ENCODE measurements around the gene GATA6.

The GATA6 gene

GRCh38 chr18:22169011-22169888, at the start of gene GATA6:
Gene GATA6 (plus strand): TSS chr18:22169589. CDS start chr18:22171145, 1,556 bp downstream.
- DNase-seq (ENCODE audit: low read depth in 3 of 3): no peak

GRCh38 chr18:22124970-22125369, 44.4 kb upstream of the GATA6 start:
- DNase-seq (ENCODE audit: low read depth in 3 of 3): no peak

DNA sequence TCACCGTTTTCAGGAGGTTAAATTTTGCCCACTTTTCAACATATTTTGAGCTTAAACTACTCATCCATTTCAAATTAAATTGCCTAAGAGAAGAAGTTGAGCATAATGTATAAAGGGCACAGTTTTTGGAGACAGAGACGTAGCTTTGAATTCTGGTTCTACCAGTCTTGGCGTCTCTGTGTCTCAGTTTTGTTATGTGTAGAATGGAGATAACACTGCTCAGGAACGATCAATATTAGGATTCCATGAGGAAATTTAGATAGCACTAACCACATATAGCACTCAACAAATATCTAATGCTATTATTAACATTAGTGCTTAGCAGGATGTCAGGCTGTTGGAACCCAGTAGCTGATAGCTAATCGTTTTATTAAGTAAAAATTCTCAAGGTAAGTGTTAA, 40.4 kb upstream of the GATA6 start:
- no peak for DNase-seq (ENCODE audit: low read depth in 3 of 3)

DNA sequence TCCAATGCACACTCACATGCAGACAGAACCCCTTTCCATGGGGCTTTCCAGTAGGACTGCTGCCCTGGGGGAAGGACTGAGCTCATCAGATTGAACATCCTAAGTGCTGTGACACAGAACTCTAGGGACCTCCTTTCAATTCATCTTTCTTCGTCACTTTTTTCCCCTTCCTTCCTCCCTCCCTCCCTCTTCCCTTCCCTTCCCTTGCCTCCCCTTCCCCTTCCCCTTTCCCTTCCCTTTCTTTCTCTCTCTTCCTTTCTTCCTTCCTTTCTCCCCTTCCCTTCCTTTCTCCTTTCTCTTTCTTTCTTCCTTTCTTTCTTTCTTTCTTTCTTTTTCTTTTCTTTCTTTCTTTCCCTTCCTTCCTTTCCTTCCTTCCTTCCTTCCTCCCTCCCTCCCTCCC, 39.6 kb upstream of the GATA6 start:
- no peak for DNase-seq (ENCODE audit: low read depth in 3 of 3)

GRCh38 chr18:22132258-22132657, 37.1 kb upstream of the GATA6 start:
- DNase-seq (ENCODE audit: low read depth in 3 of 3): no peak

DNA sequence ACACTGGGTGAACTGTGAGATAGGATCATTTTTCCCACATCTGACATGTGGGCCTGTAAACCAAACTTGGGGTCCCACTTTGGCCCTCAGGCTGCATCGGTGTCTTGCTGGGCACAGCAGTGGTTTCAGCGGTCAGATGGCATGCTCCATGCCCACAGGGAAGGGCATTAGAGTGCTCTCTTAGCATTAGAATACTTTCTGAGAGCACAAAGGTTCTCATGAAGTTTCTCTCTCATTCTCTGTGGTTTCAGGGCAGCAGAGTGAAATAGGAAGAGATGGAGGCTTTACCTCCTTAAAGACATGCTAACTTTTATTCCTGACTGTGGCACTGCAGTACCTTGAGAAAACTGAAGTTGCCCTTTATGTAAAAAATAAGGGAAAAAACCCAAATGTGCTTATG, 36.6 kb upstream of the GATA6 start:
- no peak for DNase-seq (ENCODE audit: low read depth in 3 of 3)

DNA sequence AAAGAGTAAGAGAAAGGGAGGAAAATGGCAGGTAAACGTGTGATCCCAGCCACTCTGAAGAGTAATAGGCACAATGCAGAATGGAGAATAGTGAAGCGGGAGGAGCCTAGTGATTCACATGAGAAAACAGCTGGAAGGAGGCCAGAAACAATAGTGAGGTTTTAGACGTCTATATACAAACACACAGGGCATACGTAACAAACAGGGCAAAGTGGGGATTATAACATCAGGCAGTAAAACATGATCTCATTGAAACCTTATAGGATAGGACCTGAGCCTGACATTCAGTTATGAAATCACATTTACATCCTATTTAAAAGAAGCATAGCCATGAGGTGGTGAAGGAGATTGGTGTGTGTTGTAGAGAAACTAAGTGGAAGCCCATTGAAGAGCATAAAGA, 33.0 kb upstream of the GATA6 start:
- DNase-seq (ENCODE audit: low read depth in 3 of 3): no peak

- DNase-seq (ENCODE audit: low read depth in 3 of 3): no peak
Measured at GRCh38 chr18:22141211-22141610, 28.2 kb upstream of the GATA6 start.

DNA sequence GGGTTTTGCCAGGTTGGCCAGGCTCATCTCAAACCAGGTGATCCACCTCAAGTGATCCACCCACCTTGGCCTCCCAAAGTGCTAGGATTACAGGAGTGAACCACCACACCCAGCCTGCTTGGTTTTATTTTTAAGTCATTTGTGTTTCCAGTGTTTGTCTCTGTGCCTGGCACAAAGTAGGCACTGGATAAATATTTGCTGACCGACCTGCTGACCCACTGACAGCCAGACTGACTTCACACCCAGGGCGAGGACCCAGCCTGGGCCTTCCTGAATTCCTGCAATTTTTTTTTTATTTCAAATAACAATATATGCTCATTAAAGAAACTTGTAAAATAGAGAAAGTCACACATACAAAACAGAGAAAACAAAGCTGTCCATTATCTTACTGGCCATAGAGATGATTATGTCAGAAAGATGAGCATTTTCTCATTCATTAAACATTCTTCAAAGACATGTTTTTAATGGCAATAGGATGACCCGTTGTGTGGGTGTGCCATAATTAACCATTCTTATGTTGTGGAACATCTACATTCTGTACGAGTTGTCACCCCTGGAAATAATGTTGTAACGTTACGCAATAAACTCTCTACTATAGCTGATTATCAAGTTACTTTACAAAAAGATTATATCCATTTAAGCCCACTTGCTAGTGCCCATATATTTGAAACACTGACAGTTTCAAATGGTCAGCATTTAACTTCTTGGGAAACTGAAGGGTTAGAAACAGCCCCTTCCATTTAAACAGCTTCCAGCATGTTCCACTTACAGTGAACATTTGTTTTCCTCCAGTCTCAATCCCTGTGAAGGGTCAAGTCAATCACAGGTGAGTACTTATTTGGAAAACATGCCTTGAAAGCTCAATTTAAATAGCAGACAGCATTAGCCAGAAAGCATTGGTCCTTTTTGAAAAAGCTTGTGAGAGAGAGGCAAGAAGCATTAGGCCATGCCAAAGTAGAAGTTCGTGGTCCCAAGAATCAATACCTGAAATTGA, 25.7 kb upstream of the GATA6 start:
- no peak for DNase-seq (ENCODE audit: low read depth in 3 of 3)

- no peak for DNase-seq (ENCODE audit: low read depth in 3 of 3)
Measured at GRCh38 chr18:22145160-22145559, 24.2 kb upstream of the GATA6 start.

DNA sequence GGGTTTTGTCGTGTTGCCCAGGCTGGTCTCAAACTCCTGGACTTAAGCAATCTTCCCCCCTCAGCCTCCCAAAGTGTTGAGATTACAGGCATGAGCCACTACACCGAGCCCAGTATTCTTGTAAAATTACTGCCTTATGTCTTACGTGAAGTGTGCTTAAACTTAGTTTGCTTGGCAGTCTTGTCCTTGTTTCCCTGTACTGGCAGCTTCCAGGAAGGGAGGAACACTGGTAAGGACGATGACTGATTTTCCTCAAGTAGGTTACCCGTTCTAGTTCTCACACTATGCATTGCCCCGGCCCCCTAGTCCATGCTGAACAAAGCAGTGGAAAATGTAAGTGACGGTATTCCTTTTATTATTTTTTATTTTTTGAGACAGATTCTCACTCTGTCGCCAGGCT, 19.7 kb upstream of the GATA6 start:
- DNase-seq (ENCODE audit: low read depth in 3 of 3): no peak

DNA sequence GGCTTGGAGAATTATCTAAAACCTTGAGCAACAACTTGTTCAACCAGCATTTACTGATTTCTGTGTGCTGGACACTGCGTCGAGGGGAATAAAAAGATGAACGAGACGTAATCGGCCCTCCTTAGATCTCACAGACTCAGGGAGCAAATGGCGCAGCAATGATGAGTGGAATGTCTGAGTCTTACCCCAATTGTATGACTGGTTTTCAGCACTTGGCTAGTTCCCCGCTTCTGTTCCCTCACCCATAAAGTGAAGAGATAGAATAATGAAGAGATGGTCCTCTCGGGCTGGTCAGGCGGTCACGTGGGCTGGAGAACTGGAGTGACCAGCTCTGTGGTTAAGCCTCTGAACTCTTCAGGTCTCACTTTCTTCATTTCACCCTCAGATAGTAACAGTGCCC, 17.3 kb upstream of the GATA6 start:
- no peak for DNase-seq (ENCODE audit: low read depth in 3 of 3)

GRCh38 chr18:22153428-22153827, 16.0 kb upstream of the GATA6 start:
- no peak for DNase-seq (ENCODE audit: low read depth in 3 of 3)

- DNase-seq (ENCODE audit: low read depth in 3 of 3): no peak
Measured at GRCh38 chr18:22155584-22155983, 13.8 kb upstream of the GATA6 start.

DNA sequence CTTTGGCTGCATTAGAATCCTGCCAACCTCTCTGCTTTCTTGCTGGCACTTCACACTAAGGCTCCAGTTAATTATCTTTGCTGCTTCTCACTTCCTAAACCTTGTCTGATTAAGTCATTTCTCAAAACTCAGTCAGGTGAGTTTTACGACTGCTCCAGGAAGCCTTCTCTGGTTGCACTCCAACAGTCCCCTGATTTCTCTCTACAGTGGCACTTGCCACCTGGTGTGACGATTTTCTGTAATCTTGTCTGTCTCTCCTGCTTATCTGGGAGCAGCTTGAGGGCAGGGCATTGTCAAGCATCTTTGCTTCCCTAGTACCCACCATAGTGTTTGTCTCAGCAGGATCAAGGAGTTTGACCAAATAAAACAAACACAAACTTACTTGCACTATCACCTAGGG, 10.4 kb upstream of the GATA6 start:
- no peak for DNase-seq (ENCODE audit: low read depth in 3 of 3)

- DNase-seq (ENCODE audit: low read depth in 3 of 3): no peak
Measured at GRCh38 chr18:22161090-22161489, 8.3 kb upstream of the GATA6 start.

- no peak for DNase-seq (ENCODE audit: low read depth in 3 of 3)
Measured at GRCh38 chr18:22163416-22164161, 5.8 kb upstream of the GATA6 start.

DNA sequence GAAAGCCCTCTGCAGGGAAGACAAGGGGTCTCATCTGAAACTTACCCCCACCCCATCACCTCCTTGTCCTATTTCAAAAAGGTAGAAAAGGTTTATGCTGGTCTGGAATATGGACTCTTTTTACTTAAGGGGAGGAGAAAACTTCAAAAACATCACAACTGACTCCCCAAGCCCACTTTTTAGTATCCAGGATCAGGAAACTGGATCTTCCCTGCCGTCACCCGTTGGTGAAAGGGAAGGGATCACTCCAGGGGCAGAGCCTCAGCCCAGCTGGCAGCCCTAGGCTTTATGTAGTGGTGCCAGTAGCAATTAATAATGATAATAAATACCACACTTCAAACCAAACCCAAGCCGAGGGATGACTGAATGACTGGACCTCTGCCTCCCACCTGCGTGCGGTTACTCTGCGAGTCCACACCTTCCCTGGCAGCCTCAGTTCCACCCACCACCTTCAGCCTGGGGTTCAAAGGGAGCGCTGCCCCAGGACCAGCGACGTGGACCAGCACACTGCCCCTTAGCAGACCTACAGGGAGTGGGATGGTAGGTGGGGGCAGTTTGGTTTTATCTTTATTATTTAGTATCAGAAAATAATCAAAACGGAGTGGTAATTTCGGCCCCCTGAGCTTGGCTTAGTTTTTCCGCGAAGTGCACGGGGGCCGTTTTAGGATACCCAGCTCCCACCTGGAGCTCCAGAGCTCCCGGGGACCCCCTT, 4.9 kb upstream of the GATA6 start:
- DNase-seq (ENCODE audit: low read depth in 3 of 3): no peak

DNA sequence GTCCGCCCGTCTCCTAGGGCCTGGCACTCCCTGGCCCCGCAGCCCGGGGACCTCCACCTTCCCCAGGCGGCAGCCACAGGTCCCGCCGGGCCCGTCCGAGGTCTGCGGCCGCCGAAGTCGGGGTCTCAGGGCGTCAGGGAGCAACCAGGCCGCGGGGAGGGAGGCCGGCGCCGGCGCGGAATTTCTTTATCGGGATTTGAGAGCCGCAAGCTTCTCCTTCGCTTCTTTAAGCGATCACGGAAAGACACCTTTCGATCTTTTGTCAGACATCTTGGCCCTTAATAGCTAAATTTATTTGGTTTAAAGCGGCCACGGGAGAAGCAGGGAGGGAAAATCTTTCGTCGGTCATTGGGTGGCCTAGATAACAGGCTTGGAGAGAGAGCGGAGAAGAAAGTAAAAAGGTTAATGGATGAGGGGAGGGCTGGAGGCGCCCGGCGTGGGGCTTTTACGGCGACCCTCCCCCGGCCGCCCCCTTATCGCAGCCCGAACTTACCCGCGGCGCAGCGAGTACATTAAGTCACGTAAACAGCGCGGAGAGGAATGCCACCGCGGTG, 4.3 kb upstream of the GATA6 start:
- no peak for DNase-seq (ENCODE audit: low read depth in 3 of 3)

DNA sequence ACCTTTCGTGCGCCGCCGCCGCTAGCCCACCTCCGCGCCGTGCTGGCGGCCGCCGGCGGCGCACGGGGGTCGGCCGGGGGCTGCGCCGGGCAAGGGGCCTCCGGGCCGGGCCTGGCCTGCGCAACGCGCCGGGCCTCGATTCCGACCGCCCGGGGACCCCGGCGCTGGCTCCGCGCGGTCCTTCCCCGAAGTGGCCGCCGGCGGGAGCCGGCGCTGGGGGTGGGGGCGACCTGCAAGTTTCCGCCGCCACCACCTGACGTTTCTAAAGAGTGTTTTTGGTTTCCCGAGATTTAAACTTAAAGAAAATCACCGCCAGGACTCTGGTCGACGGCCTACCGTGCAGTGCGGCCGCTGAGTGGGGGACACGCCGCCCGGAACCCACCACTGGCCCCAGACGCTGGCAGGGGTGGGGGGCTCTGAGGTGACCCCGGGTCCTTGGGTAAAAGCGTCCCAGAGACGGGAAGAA, 3.8 kb upstream of the GATA6 start:
- DNase-seq (ENCODE audit: low read depth in 3 of 3): no peak
